HepG2 (cell line): ENCODE data around the gene TBL2. TPM values are rescaled to one million over a fixed set of nuclear protein-coding genes. Genes with fewer than 3 reads are reported as not detected.

Source experiments
- ATF3 ChIP-seq: sonication (generic); formaldehyde crosslinking; IDR thresholded peaks from 2 replicates; pipeline ENCODE4 v1.4.0; 2020; ENCODE audit warnings: missing genetic modification reagents
- BRD4 ChIP-seq: sonication (generic); formaldehyde crosslinking; IDR thresholded peaks from 2 replicates; pipeline ENCODE4 v1.4.0; 2020; ENCODE audit warnings: missing genetic modification reagents
- CTCF ChIP-seq: sonication (generic); formaldehyde crosslinking; IDR thresholded peaks from 2 replicates; pipeline ENCODE4 v1.5.0; 2020; ENCODE audit warnings: mild to moderate bottlenecking, missing genetic modification reagents, moderate library complexity
- DRAP1 ChIP-seq: IDR thresholded peaks from 2 replicates; pipeline ENCODE4 v1.6.1; 2016; ENCODE audit warnings: missing genetic modification reagents, missing compliant biosample characterization
- GFI1 ChIP-seq: sonication (generic); formaldehyde crosslinking; IDR thresholded peaks from 2 replicates; pipeline ENCODE4 v1.5.0; 2020; ENCODE audit warnings: missing genetic modification reagents, mild to moderate bottlenecking, borderline replicate concordance
- LBX2 ChIP-seq: sonication (generic); formaldehyde crosslinking; IDR thresholded peaks from 2 replicates; pipeline ENCODE4 v1.5.0; 2020; ENCODE audit warnings: missing genetic modification reagents, mild to moderate bottlenecking, borderline replicate concordance
- MTA3 ChIP-seq: sonication (generic); formaldehyde crosslinking; IDR thresholded peaks from 2 replicates; pipeline ENCODE4 v1.4.0; 2020; ENCODE audit warnings: missing genetic modification reagents
- MYPOP ChIP-seq: sonication (generic); formaldehyde crosslinking; IDR thresholded peaks from 2 replicates; pipeline ENCODE4 v1.8.1; 2023; ENCODE audit warnings: mild to moderate bottlenecking, moderate library complexity, missing genetic modification reagents
- NKX3-1 ChIP-seq: sonication (generic); formaldehyde crosslinking; IDR thresholded peaks from 2 replicates; pipeline ENCODE4 v1.5.0; 2020; ENCODE audit warnings: missing genetic modification reagents
- NONO ChIP-seq, 2 experiments: fragments of 450-650 bp in 1 of 2; sonication (generic) in 1 of 2; formaldehyde crosslinking in 1 of 2; IDR thresholded peaks in 1 of 2; conservative IDR thresholded peaks in 1 of 2; 2 replicates each; pipeline versions ENCODE4 v1.6.1 to v1.8.0; 2017 to 2022; ENCODE audit warnings: mild to moderate bottlenecking in 1 of 2, missing genetic modification reagents in 1 of 2, moderate library complexity in 1 of 2
- POLR2A ChIP-seq, 2 experiments: IDR thresholded peaks; 2 replicates each; pipeline ENCODE4 v1.6.1; 2011; ENCODE audit warnings: low read depth in 2 of 2, low read length in 2 of 2, mild to moderate bottlenecking in 1 of 2, moderate library complexity in 1 of 2; ENCODE audit not compliant: insufficient read depth in 1 of 2
- PRDM15 ChIP-seq: sonication (generic); formaldehyde crosslinking; IDR thresholded peaks from 2 replicates; pipeline ENCODE4 v1.4.0; 2020; ENCODE audit warnings: missing genetic modification reagents
- ZFY ChIP-seq: sonication (generic); formaldehyde crosslinking; IDR thresholded peaks from 2 replicates; pipeline ENCODE4 v1.4.0; 2020; ENCODE audit warnings: missing genetic modification reagents
- ZNF224 ChIP-seq: sonication (generic); formaldehyde crosslinking; IDR thresholded peaks from 2 replicates; pipeline ENCODE4 v1.5.0; 2020; ENCODE audit warnings: mild to moderate bottlenecking, missing genetic modification reagents
- ZNF292 ChIP-seq: sonication (generic); formaldehyde crosslinking; IDR thresholded peaks from 2 replicates; pipeline ENCODE4 v1.8.1; 2022; ENCODE audit warnings: mild to moderate bottlenecking, low read depth, missing genetic modification reagents, borderline replicate concordance
- ZNF329 ChIP-seq: sonication (generic); formaldehyde crosslinking; IDR thresholded peaks from 2 replicates; pipeline ENCODE4 v1.9.0; 2021; ENCODE audit warnings: low read depth, mild to moderate bottlenecking, missing genetic modification reagents
- ZNF484 ChIP-seq: sonication (generic); formaldehyde crosslinking; IDR thresholded peaks from 2 replicates; pipeline ENCODE4 v1.5.1; 2020; ENCODE audit warnings: mild to moderate bottlenecking, low read depth, missing genetic modification reagents, borderline replicate concordance
- ZNF574 ChIP-seq: sonication (generic); formaldehyde crosslinking; IDR thresholded peaks from 2 replicates; pipeline ENCODE4 v1.4.0; 2020; ENCODE audit warnings: missing genetic modification reagents
- ZNF891 ChIP-seq: sonication (generic); formaldehyde crosslinking; IDR thresholded peaks from 2 replicates; pipeline ENCODE4 v1.5.0; 2020; ENCODE audit warnings: mild to moderate bottlenecking, missing genetic modification reagents
- polyA plus RNA-seq, 8 experiments: library from polyadenylated mRNA; depleted of rRNA in 3 of 8; stranded (reverse) in 7 of 8; unstranded in 1 of 8; fragments of >200 nt; fragmentation: Illumina TruSeq in 4 of 8; extraction: Trizol in 4 of 8; gene quantifications; 2 replicates each; pipeline versions ENCODE4 v1.2.1 to v1.2.3, GENCODE V29; 2011 to 2016; ENCODE audit warnings: low read depth in 4 of 8, missing spikeins in 1 of 8, mixed read lengths in 1 of 8; ENCODE audit not compliant: insufficient read depth in 1 of 8
- total RNA-seq, 5 experiments: library from RNA; depleted of rRNA; stranded (reverse); fragments of >200 nt; fragmentation: Illumina TruSeq; extraction: Trizol; gene quantifications; 2 replicates each; pipeline ENCODE4 v1.2.3, GENCODE V29; 2016; ENCODE audit warnings: low read depth in 1 of 5

TBL2 gene
- total and polyA plus RNA-seq, 2 of the 13 experiments (the other 11 are each of a cell fraction or from before 2014, with no cell fraction given), result 43.4 to 47.2 TPM

- TF ChIP-seq ZNF224 (CRISPR knock-in tag) (no peak), BRD4 (CRISPR knock-in tag) (peak; percentile 77), CTCF (CRISPR knock-in tag) (no peak), ZNF891 (no peak; the same call in 1 of the 2 replicates), GFI1 (peak; percentile 5; the same call in 1 of the 2 replicates), ZNF292 (CRISPR knock-in tag) (no peak), ATF3 (CRISPR knock-in tag) (no peak), ZNF574 (0 out of 2 replicates have a peak, but pooled peaks have one; percentile 39), ZNF484 (CRISPR knock-in tag) (no peak), ZFY (CRISPR knock-in tag) (peak; percentile 93), PRDM15 (CRISPR knock-in tag) (no peak), DRAP1 (CRISPR knock-in tag) (no peak), POLR2A (IDR thresholded peaks at IDR 0.05; ENCODE audit: insufficient read depth in 1 of 2, low read depth in 2 of 2, low read length in 2 of 2) (peak; percentile 29 to 40; a peak in 2 of 4 replicates), NKX3-1 (CRISPR knock-in tag) (0 out of 2 replicates have a peak, but pooled peaks have one; percentile 20), MYPOP (CRISPR knock-in tag) (no peak), ZNF329 (CRISPR knock-in tag) (0 out of 2 replicates have a peak, but pooled peaks have one; percentile 40), NONO (IDR thresholded peaks at IDR 0.05) (no peak), NONO (CRISPR knock-in tag; conservative IDR thresholded peaks at IDR 0.05) (no peak), MTA3 (no peak), LBX2 (CRISPR knock-in tag) (0 out of 2 replicates have a peak, but pooled peaks have one; percentile 21)
These were observed 56.7 kb downstream of the TBL2 start (continued) for GRCh38 chr7:73521636-73522104.
